PFSK-1 (cell line): ENCODE data around the gene GNPTAB.

Source experiments
- FOXP2 ChIP-seq: optimal IDR thresholded peaks from 2 replicates; pipeline ENCODE3; 2011; ENCODE audit warnings: borderline replicate concordance, control low read depth, inconsistent platforms; ENCODE audit not compliant: insufficient read depth; ENCODE audit errors: extremely low read length, extremely low read depth
- POLR2AphosphoS5 ChIP-seq: IDR thresholded peaks from 2 replicates; pipeline ENCODE4 v1.6.1; 2012; ENCODE audit warnings: low read depth, mild to moderate bottlenecking, control low read depth, low read length, moderate library complexity
- REST ChIP-seq, 2 experiments: IDR thresholded peaks; 2 replicates each; pipeline versions ENCODE4 v1.6.1 to v1.8.0; 2011 to 2012; ENCODE audit warnings: low read depth in 2 of 2, low read length in 2 of 2, control low read depth in 1 of 2, inconsistent platforms in 1 of 2, mild to moderate bottlenecking in 1 of 2, moderate library complexity in 1 of 2; ENCODE audit not compliant: insufficient read depth in 1 of 2
- SIN3A ChIP-seq: IDR thresholded peaks from 2 replicates; pipeline ENCODE4 v1.6.1; 2012; ENCODE audit warnings: mild to moderate bottlenecking, low read length, moderate library complexity, borderline replicate concordance; ENCODE audit not compliant: insufficient read depth
- TAF1 ChIP-seq: IDR thresholded peaks from 2 replicates; pipeline ENCODE4 v1.6.1; 2012; ENCODE audit warnings: low read length, control low read depth, borderline replicate concordance; ENCODE audit not compliant: insufficient read depth

The GNPTAB gene

GRCh38 chr12:101859664-101860607 lies 29.2 kb upstream of the GNPTAB start:
- no peak for TF ChIP-seq POLR2AphosphoS5
- TF ChIP-seq REST (IDR thresholded peaks at IDR 0.05; ENCODE audit: insufficient read depth in 1 of 2, low read depth in 2 of 2, low read length in 2 of 2): no peak
- TF ChIP-seq TAF1: no peak
- no peak for TF ChIP-seq FOXP2
- no peak for TF ChIP-seq SIN3A

- no peak for TF ChIP-seq FOXP2
- no peak for TF ChIP-seq POLR2AphosphoS5
- no peak for TF ChIP-seq REST (IDR thresholded peaks at IDR 0.05; ENCODE audit: insufficient read depth in 1 of 2, low read depth in 2 of 2, low read length in 2 of 2)
- TF ChIP-seq TAF1: no peak
- TF ChIP-seq SIN3A: no peak
Measured at GRCh38 chr12:101858361-101858760, 27.6 kb upstream of the GNPTAB start.

- TF ChIP-seq POLR2AphosphoS5 (no peak), FOXP2 (no peak), REST (IDR thresholded peaks at IDR 0.05; ENCODE audit: insufficient read depth in 1 of 2, low read depth in 2 of 2, low read length in 2 of 2) (no peak), SIN3A (no peak), TAF1 (no peak)
Measured at GRCh38 chr12:101857043-101857558, 26.3 kb upstream of the GNPTAB start.

GRCh38 chr12:101855976-101856375 lies 25.2 kb upstream of the GNPTAB start:
- TF ChIP-seq TAF1 (no peak), POLR2AphosphoS5 (no peak), REST (IDR thresholded peaks at IDR 0.05; ENCODE audit: insufficient read depth in 1 of 2, low read depth in 2 of 2, low read length in 2 of 2) (no peak), SIN3A (no peak), FOXP2 (no peak)
